GM10248 (cell line): Measurements from ENCODE around the gene NSF.

Experiments used
- CTCF ChIA-PET: fragments of 300-600 bp; sonication (Branson Sonifier 250); formaldehyde crosslinking; extraction: SDS; loops from one replicate; lab custom pipeline; 2021; ENCODE audit warnings: antibody characterized with exemption; lab: Yijun Ruan, JAX
- POLR2A ChIA-PET: fragments of 350-650 bp; sonication (Branson Sonifier 250); formaldehyde crosslinking; extraction: SDS; loops from one replicate; lab custom pipeline; 2020; ENCODE audit warnings: antibody characterized with exemption; lab: Yijun Ruan, JAX
- DNase-seq: peaks from one replicate; pipeline ENCODE4 v3.0.0; 2012; ENCODE audit errors: extremely low spot score
- TF ChIP-seq, protein P1 (sequence below): IDR thresholded peaks from 2 replicates; pipeline ENCODE4 v1.5.1; 2012; ENCODE audit warnings: mild to moderate bottlenecking, low read depth; ENCODE audit errors: extremely low read depth, missing control alignments, control extremely low read depth

NSF gene

GRCh38 chr17:46796084-46796483 lies 205.6 kb downstream of the NSF start:
- POLR2A ChIA-PET = no interaction called here
- CTCF ChIA-PET = no interaction called here
- DNase-seq = no peak
- TF ChIP-seq, protein P1, sequence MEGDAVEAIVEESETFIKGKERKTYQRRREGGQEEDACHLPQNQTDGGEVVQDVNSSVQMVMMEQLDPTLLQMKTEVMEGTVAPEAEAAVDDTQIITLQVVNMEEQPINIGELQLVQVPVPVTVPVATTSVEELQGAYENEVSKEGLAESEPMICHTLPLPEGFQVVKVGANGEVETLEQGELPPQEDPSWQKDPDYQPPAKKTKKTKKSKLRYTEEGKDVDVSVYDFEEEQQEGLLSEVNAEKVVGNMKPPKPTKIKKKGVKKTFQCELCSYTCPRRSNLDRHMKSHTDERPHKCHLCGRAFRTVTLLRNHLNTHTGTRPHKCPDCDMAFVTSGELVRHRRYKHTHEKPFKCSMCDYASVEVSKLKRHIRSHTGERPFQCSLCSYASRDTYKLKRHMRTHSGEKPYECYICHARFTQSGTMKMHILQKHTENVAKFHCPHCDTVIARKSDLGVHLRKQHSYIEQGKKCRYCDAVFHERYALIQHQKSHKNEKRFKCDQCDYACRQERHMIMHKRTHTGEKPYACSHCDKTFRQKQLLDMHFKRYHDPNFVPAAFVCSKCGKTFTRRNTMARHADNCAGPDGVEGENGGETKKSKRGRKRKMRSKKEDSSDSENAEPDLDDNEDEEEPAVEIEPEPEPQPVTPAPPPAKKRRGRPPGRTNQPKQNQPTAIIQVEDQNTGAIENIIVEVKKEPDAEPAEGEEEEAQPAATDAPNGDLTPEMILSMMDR = no peak

GRCh38 chr17:46796524-46796923 lies 206.1 kb downstream of the NSF start:
- DNase-seq = no peak
- POLR2A ChIA-PET = no interaction called here
- CTCF ChIA-PET = interaction anchor here (1.2 kb wide), 1 partner anchor 14 kb away, joined by 3 read pairs; no protein-coding TSS in a partner anchor
- TF ChIP-seq, protein P1 = no peak

DNA sequence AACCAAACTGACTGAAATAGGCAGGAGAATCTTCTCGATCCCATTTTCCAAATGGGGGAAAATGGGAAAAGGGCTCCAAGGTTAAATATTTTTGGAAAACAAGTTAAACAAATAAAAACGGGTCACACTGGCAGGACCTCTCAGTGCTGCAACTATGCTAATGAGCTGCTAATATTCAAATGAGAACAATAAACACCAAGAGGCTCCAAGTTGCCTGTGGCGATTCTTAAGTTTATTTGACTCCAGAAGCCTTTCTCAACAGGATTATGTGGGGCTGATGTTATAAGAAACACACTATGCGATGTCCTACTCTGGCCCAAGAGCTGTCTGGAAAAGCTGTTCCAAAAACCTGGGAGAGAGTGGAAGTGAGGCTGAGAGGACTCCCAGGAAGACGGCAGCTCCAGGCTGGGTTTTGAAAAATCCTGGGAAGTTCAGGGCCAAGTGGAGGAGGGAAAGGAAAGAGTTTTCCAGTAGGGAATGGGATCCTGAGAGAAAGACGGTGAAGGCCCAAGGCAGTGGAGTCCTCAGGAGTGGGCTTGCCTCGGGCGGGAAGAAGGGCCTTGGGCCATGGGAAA lies 206.6 kb downstream of the NSF start:
- DNase-seq = no peak
- POLR2A ChIA-PET = no interaction called here
- TF ChIP-seq, protein P1 = no peak
- CTCF ChIA-PET = interaction anchor here (0.8 to 1.2 kb wide), 2 partner anchors 9 to 14 kb away, joined by 3 read pairs; no protein-coding TSS in a partner anchor

DNA sequence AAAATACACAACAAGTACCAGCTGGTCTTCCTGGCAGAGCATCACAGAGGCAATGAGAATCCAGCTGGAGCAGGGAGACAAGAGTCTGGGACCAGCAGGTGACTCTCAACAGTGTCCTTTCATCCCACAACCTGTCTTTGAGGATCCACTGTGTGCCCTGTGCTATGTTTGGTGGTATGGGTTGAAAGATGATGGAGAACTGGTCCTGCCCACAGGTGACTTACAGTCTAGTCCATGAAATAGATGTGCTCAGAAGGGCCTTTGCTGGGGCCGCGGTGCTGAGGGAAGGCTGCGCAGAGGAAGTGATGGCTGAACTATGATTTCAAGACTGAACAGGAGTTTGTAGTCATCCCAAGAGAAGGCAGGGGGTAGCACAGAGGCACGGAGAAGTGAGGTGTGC lies 210.1 kb downstream of the NSF start:
- ChIA-PET CTCF (no interaction called here), POLR2A (no interaction called here)
- TF ChIP-seq, protein P1 = no peak
- no peak for DNase-seq

GRCh38 chr17:46802800-46803199 lies 212.3 kb downstream of the NSF start:
- TF ChIP-seq, protein P1 = no peak
- CTCF ChIA-PET = interaction anchor here (1.5 kb wide), 1 partner anchor 33 kb away, joined by 3 read pairs; no protein-coding TSS in a partner anchor
- DNase-seq = no peak
- POLR2A ChIA-PET = no interaction called here

DNA sequence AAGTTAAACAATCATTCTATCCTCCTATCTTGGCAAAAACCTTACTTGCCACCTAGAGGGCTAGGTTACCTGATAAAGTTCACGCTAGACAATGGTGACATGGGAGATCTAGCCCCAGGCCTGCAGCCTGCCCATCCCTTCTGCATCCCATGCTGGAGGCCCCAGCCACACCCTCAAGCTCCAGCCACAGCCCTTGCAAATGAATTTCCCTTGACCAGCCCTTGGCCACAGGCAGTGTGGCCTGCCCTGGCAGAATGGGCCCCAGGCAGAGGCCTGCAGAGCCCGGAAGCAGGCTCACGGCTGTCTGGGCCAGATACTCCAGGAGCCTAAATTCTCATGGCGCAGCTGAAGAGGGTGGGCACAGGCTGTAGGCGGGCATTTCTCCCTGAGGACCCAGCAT lies 213.1 kb downstream of the NSF start:
- ChIA-PET CTCF (no interaction called here), POLR2A (no interaction called here)
- DNase-seq = no peak
- TF ChIP-seq, protein P1 = no peak
